Body of pancreas (tissue), 4 donors: ENCODE data around the gene MTMR8. TPM values are rescaled to one million over a fixed set of nuclear protein-coding genes. Genes with fewer than 3 reads are reported as not detected.
"Not testable (repeated sequence)": the region's sequence is repeated elsewhere in the genome, so short reads cannot be mapped to it uniquely, and the experiment has no call there.

Source experiments
- ATAC-seq: fragments of 150-250 bp; one replicate; pipeline ENCODE4 v1.9.1; 2016
- DNase-seq, 4 donors: peaks; one replicate each; pipeline ENCODE4 v3.0.0-alpha.2; 2019
- H3K27ac ChIP-seq, 4 donors: fragments of 200-600 bp; sonication (generic); 1 replicate in 3 of 4; 2 replicates in 1 of 4; pipeline versions ENCODE4 v1.5.1 to v1.6.1; 2016 to 2019; ENCODE audit warnings: mild to moderate bottlenecking in 1 of 4, mixed read lengths in 1 of 4, moderate library complexity in 1 of 4
- H3K27me3 ChIP-seq, 2 donors: fragments of 200-600 bp; sonication (generic); one replicate each; pipeline ENCODE4 v1.6.0; 2016; ENCODE audit warnings: mild to moderate bottlenecking in 1 of 2
- H3K36me3 ChIP-seq, 2 donors: fragments of 200-600 bp; sonication (generic); replicated peaks in 1 of 2; 2 replicates each; pipeline ENCODE4 v1.5.1; 2016; ENCODE audit warnings: low read depth in 2 of 2; ENCODE audit not compliant: insufficient read depth in 1 of 2
- H3K4me1 ChIP-seq: fragments of 200-600 bp; sonication (generic); one replicate; pipeline ENCODE4 v1.6.0; 2016
- H3K4me3 ChIP-seq, 2 donors: fragments of 200-600 bp; sonication (generic); 1 replicate in 1 of 2; 2 replicates in 1 of 2; pipeline ENCODE4 v1.5.1; 2016 to 2019
- H3K9me3 ChIP-seq, 3 donors: fragments of 200-600 bp; sonication (generic); 1 replicate in 2 of 3; 2 replicates in 1 of 3; pipeline ENCODE4 v1.5.1; 2016
- POLR2A ChIP-seq, 3 donors: fragments of 450-650 bp; IDR thresholded peaks; one replicate each; pipeline ENCODE4 v1.6.1; 2016; ENCODE audit warnings: antibody characterized with exemption in 3 of 3, mild to moderate bottlenecking in 2 of 3
- WGBS, 2 donors: methylation state at CpG; one replicate each; pipeline ENCODE4 v1.1.5; 2017; 5-methylcytosine and 5-hydroxymethylcytosine counted together
- intact Hi-C: fragments of 100-400 bp; cut with DNase I; formaldehyde crosslinking; loops from one replicate; pipeline ENCODE4 v1.15.1; 2023
- total RNA-seq, 2 donors: library from RNA; depleted of rRNA; stranded (reverse); fragments of >200 nt; gene quantifications; one replicate each; pipeline ENCODE4 v1.1.0, GENCODE V29; 2016
- TF ChIP-seq, protein P1 (sequence below), 7 experiments: fragments of 450-650 bp in 4 of 7; fragments of 200-600 bp in 3 of 7; sonication (generic) in 3 of 7; IDR thresholded peaks; one replicate each; pipeline ENCODE4 v1.5.1; 2016 to 2019; ENCODE audit warnings: antibody characterized with exemption in 7 of 7

The MTMR8 gene
- total RNA-seq, 2 donors from 2014 or later: 1.0 to 4.9 TPM

DNA sequence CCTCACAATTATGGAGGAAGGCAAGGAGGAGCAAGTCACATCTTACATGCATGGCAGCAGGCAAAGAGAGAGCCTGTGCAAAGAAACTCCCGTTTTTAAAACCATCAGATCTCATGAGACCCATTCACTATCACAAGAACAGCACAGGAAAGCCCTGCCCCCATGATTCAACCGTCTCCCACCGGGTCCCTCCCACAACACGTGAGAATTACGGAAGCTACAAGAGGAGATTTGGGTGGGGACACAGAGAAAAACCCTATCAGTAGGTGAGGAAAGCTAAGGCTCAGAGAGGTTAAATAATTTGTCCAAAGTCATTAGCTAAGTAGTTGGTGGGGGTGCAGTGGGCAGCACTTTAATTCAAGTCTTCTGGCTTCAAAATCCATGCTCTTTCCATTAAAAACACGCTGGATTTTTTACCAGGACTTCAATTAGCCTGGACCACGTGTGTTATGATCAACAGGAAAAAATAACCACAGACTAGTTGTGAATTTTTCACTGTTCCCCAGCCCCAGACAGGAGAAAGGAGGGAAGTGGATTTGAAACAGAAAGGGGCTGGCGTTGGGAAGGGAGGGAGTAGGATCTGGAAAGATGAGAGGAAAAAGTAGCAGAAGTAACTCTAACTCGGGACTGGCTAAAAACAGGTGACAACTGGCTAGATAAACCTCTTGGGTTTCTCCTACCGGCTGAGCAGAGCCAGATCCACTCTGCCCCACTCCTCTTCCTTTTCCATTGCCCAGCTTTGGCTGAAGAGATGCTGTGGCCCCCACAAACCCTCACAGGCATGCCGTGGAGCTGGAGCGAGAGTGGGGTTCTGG lies 986 bp downstream of the MTMR8 start:
- Histone ChIP-seq H3K4me1 (peaks cover 5% of the 10 kb centered on the region), H3K27ac (no peak overlapping the region), H3K4me3 (peak overlapping the region in 1 of 2 donors; percentile 42), H3K9me3 (no peaks in the 10 kb centered on the region), H3K27me3 (no peaks in the 10 kb centered on the region), H3K36me3 (no peaks in the 10 kb centered on the region)
- no peak for DNase-seq
- no peak for TF ChIP-seq POLR2A (IDR thresholded peaks at IDR 0.05)
- TF ChIP-seq, protein P1, sequence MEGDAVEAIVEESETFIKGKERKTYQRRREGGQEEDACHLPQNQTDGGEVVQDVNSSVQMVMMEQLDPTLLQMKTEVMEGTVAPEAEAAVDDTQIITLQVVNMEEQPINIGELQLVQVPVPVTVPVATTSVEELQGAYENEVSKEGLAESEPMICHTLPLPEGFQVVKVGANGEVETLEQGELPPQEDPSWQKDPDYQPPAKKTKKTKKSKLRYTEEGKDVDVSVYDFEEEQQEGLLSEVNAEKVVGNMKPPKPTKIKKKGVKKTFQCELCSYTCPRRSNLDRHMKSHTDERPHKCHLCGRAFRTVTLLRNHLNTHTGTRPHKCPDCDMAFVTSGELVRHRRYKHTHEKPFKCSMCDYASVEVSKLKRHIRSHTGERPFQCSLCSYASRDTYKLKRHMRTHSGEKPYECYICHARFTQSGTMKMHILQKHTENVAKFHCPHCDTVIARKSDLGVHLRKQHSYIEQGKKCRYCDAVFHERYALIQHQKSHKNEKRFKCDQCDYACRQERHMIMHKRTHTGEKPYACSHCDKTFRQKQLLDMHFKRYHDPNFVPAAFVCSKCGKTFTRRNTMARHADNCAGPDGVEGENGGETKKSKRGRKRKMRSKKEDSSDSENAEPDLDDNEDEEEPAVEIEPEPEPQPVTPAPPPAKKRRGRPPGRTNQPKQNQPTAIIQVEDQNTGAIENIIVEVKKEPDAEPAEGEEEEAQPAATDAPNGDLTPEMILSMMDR (IDR thresholded peaks at IDR 0.05): no peak
- 31 to 32% methylated on average over 11 to 12 of the region's 12 CpGs for WGBS, 2 donors
- no peak for ATAC-seq
- intact Hi-C loops: no loop called here

DNA sequence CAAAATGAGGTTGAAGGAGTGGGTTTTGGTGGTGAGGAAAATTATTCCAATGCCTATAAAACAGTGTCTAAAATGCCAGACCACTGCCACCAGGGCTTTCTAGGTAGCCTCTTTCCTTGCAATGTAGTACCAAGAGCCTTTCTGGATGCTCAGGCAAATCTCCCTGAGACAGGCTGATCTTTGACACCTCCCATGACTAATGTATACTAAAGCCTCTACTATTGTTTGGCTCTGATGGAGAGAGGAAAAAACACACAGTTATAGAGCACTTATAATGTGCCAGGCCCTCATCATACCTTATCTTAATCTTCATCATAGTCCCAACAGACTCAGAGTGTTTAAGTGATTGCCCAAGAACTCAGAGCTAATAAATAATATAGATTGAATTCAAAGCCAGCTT lies 5.8 kb downstream of the MTMR8 start:
- DNase-seq: no peak
- Histone ChIP-seq H3K4me3 (no peak overlapping the region), H3K9me3 (no peaks in the 10 kb centered on the region), H3K4me1 (peaks cover 5% of the 10 kb centered on the region), H3K27me3 (no peaks in the 10 kb centered on the region), H3K27ac (no peak overlapping the region), H3K36me3 (no peaks in the 10 kb centered on the region)
- ATAC-seq: no peak
- TF ChIP-seq POLR2A (IDR thresholded peaks at IDR 0.05): no peak
- TF ChIP-seq, protein P1 (IDR thresholded peaks at IDR 0.05): no peak
- intact Hi-C loops: no loop called here

DNA sequence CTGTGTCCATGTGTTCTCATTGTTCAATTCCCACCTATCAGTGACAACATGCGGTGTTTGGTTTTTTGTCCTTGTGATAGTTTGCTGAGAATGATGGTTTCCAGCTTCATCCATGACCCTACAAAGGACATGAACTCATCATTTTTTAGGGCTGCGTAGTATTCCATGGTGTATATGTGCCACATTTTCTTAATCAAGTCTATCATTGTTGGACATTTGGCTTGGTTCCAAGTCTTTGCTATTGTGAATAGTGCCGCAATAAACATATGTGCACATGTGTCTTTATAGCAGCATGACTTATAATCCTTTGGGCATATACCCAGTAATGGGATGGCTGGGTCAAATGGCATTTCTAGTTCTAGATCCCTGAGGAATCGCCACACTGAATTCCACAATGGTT lies 14.5 kb downstream of the MTMR8 start:
- H3K4me3 ChIP-seq, DNase-seq, H3K9me3 ChIP-seq, H3K27ac ChIP-seq, H3K27me3 ChIP-seq, H3K36me3 ChIP-seq, H3K4me1 ChIP-seq, intact Hi-C loops, ATAC-seq: not testable (repeated sequence)
- WGBS, 2 donors: 98% methylated on average over 4 of the region's 4 CpGs

DNA sequence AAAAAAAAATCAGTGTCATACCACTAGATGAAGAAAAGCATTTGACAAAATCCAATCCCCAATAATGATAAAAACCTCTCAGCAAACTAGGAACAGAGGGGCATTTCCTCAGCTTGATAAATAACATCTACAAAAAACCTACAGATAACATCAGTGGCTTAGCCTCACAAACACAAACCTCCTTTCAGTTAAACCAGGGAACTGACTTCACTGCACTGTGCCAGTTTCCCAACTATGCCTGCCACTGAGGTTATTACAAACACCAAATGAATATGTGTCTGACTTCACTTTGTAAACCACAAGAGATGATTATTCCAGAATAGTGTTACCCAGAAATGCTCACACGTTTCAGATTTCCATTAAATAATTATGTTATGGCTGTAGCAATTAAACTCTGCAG lies 15.3 kb downstream of the MTMR8 start:
- no peak for DNase-seq
- intact Hi-C loops: no loop called here
- no peaks in the 10 kb centered on the region for H3K36me3 ChIP-seq
- TF ChIP-seq POLR2A (IDR thresholded peaks at IDR 0.05): no peak
- TF ChIP-seq, protein P1 (IDR thresholded peaks at IDR 0.05): no peak
- no peaks in the 10 kb centered on the region for H3K4me1 ChIP-seq
- no peaks in the 10 kb centered on the region for H3K27me3 ChIP-seq
- ATAC-seq: no peak
- no peak overlapping the region for H3K4me3 ChIP-seq
- WGBS, 2 donors: 80 to 100% methylated on average over 1 of the region's 1 CpG
- H3K27ac ChIP-seq: no peak overlapping the region
- no peaks in the 10 kb centered on the region for H3K9me3 ChIP-seq

DNA sequence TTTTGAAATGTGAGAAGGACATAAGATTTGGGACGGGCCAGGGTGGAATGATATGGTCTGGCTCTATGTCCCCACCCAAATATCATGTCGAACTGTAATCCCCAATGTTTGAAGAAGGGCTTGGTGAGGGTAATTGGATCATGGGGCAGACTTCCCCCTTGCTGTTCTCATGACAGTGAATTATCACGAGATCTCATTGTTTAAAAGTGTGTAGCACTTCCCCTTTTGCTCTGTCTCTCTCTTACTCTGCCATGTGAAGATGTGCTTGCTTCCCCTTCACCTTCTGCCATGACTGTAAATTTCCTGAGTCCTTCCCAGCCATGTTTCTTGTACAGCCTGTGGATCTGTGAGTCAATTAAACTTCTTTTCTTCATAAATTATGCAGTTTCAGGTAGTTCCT lies 17.5 kb downstream of the MTMR8 start:
- H3K36me3 ChIP-seq: no peaks in the 10 kb centered on the region
- H3K9me3 ChIP-seq: no peaks in the 10 kb centered on the region
- H3K4me3 ChIP-seq: no peak overlapping the region
- no peaks in the 10 kb centered on the region for H3K4me1 ChIP-seq
- DNase-seq (no peak), ATAC-seq (no peak)
- intact Hi-C loops: no loop called here
- H3K27me3 ChIP-seq: no peaks in the 10 kb centered on the region
- TF ChIP-seq POLR2A (IDR thresholded peaks at IDR 0.05): no peak
- TF ChIP-seq, protein P1 (IDR thresholded peaks at IDR 0.05): no peak
- H3K27ac ChIP-seq: no peak overlapping the region
- 93% methylated on average over 3 of the region's 3 CpGs for WGBS, 2 donors
